ENCODE data around the gene CFAP299. TPM values are rescaled to one million over a fixed set of nuclear protein-coding genes. Genes with fewer than 3 reads are reported as not detected.

CFAP299 gene
- total RNA-seq, 1 experiment from 2014 or later, result not detected

- intact Hi-C loops (cut with micrococcal nuclease), result no loop called here
- Histone ChIP-seq H3K79me2 (ENCODE audit: insufficient read depth, low read length) (no peaks in the 10 kb centered on the region), H3K27me3 (ENCODE audit: insufficient read depth, low read length) (peaks cover 5% of the 10 kb centered on the region), H3K4me2 (ENCODE audit: low read length) (no peak overlapping the region), H3K4me3 (replicated peaks in 1 of 2; ENCODE audit: low read depth in 1 of 2, low read length in 2 of 2) (no peak overlapping the region), H3K9me2 (ENCODE audit: insufficient read depth) (no peaks in the 10 kb centered on the region), H2AFZ (ENCODE audit: low read depth, low read length, poor library complexity, severe bottlenecking) (no peak overlapping the region), H3K4me1 (ENCODE audit: control insufficient read depth in 1 of 2, insufficient read depth in 2 of 2, low read length in 2 of 2) (no peaks in the 10 kb centered on the region), H3K27ac (ENCODE audit: low read depth, low read length) (no peak overlapping the region), H3K9me3 (ENCODE audit: control insufficient read depth in 1 of 2, insufficient read depth in 1 of 2, low read depth in 1 of 2, low read length in 2 of 2) (no peaks in the 10 kb centered on the region), H3K9ac (ENCODE audit: low read length) (no peak overlapping the region), H3K36me3 (ENCODE audit: control insufficient read depth in 1 of 2, insufficient read depth in 2 of 2, low read length in 2 of 2) (no peaks in the 10 kb centered on the region), H4K20me1 (ENCODE audit: insufficient read depth) (no peaks in the 10 kb centered on the region)
- ChIA-PET POLR2A (no interaction called here), CTCF (no interaction called here), RAD21 (ENCODE audit: low non-redundant PET in 1 of 2, low total read pairs in 2 of 2, uncharacterized antibody in 2 of 2, unreplicated experiment in 2 of 2) (no interaction called here)
- TF ChIP-seq POLR2AphosphoS5 (IDR thresholded peaks at IDR 0.05; ENCODE audit: low read depth, low read length) (no peak), CTCF (IDR thresholded peaks at IDR 0.05 in 2 of 3, conservative IDR thresholded peaks at IDR 0.05 in 1 of 3; ENCODE audit: borderline replicate concordance in 1 of 3, insufficient read depth in 1 of 3, low read depth in 2 of 3, low read length in 2 of 3) (no peak), CEBPB (IDR thresholded peaks at IDR 0.05; ENCODE audit: low read depth) (no peak), MAX (IDR thresholded peaks at IDR 0.05) (no peak), ZFX (IDR thresholded peaks at IDR 0.05) (no peak), ZBTB33 (IDR thresholded peaks at IDR 0.05; ENCODE audit: extremely low read depth, insufficient replicate concordance, low read length) (no peak), FOSL1 (IDR thresholded peaks at IDR 0.05; ENCODE audit: low read depth) (no peak), ELF1 (IDR thresholded peaks at IDR 0.05; ENCODE audit: borderline replicate concordance, low read depth) (no peak), SP1 (IDR thresholded peaks at IDR 0.05; ENCODE audit: low read depth) (no peak), ZNF274 (IDR thresholded peaks at IDR 0.05; ENCODE audit: low read depth, low read length) (no peak), EZH2phosphoT487 (IDR thresholded peaks at IDR 0.05; ENCODE audit: borderline replicate concordance) (no peak)
- BruUV-seq (replicated peaks), result no TSS peak
- ATAC-seq, result no peak
- DNase-seq (ENCODE audit: low read depth, low spot score), result no peak
Observed at GRCh38 chr4:80878218-80878617, 542.7 kb downstream of the CFAP299 start.

Measured in HCT116 (cell line).